H1 (cell line): Measurements from ENCODE around the gene TWNK. TPM values are rescaled to one million over a fixed set of nuclear protein-coding genes. Genes with fewer than 3 reads are reported as not detected.

Source experiments
- CTCF ChIA-PET: fragments of 300-600 bp; sonication (Branson Sonifier 250); formaldehyde crosslinking; loops from one replicate; lab custom pipeline; 2021; ENCODE audit not compliant: partially characterized antibody; lab: Charles Lee
- POLR2A ChIA-PET: fragments of 300-600 bp; sonication (Branson Sonifier 250); formaldehyde crosslinking; loops from one replicate; lab custom pipeline; 2021; ENCODE audit warnings: inconsistent platforms; ENCODE audit not compliant: partially characterized antibody; lab: Charles Lee
- DNase-seq, 2 experiments: peaks; one replicate each; pipeline versions ENCODE4 v3.0.0 to v3.0.0-alpha.2; 2010 to 2022; ENCODE audit warnings: low spot score in 2 of 2, low read depth in 1 of 2, mixed read lengths in 1 of 2
- FAIRE-seq: peaks from 2 replicates; lab custom pipeline; 2011; peaks lifted over from hg19 to GRCh38; lab: Jason Lieb, UNC
- H2AFZ ChIP-seq: 2 replicates; pipeline ENCODE4 v1.8.1; 2012; ENCODE audit warnings: low read length, inconsistent platforms
- H2AK5ac ChIP-seq: 2 replicates; pipeline ENCODE4 v1.6.1; 2013; ENCODE audit warnings: low read depth, low read length
- H2BK120ac ChIP-seq: replicated peaks from 2 replicates; pipeline ENCODE3; 2013; ENCODE audit warnings: low read depth, low read length, inconsistent platforms
- H2BK12ac ChIP-seq: 2 replicates; pipeline ENCODE4 v1.6.1; 2013; ENCODE audit warnings: low read depth, low read length
- H2BK15ac ChIP-seq: 2 replicates; pipeline ENCODE4 v1.6.1; 2013; ENCODE audit warnings: low read length
- H2BK20ac ChIP-seq: 2 replicates; pipeline ENCODE4 v1.6.1; 2013; ENCODE audit warnings: low read length
- H2BK5ac ChIP-seq: 2 replicates; pipeline ENCODE4 v1.6.1; 2013; ENCODE audit warnings: low read depth, low read length
- H3K14ac ChIP-seq: 2 replicates; pipeline ENCODE4 v1.6.1; 2013; ENCODE audit warnings: inconsistent platforms; ENCODE audit not compliant: insufficient read length
- H3K18ac ChIP-seq: 2 replicates; pipeline ENCODE4 v1.6.1; 2013; ENCODE audit warnings: low read length; ENCODE audit errors: extremely low read depth
- H3K23ac ChIP-seq: 2 replicates; pipeline ENCODE4 v1.6.1; 2013; ENCODE audit warnings: inconsistent platforms; ENCODE audit not compliant: insufficient read length
- H3K23me2 ChIP-seq: 2 replicates; pipeline ENCODE4 v1.6.1; 2013; ENCODE audit warnings: low read depth, low read length
- H3K27ac ChIP-seq: 2 replicates; pipeline ENCODE4 v1.6.1; 2011; ENCODE audit warnings: low read depth, low read length, inconsistent platforms
- H3K27me3 ChIP-seq, 4 experiments: replicated peaks in 1 of 4; 1 replicate in 1 of 4; 2 replicates in 3 of 4; pipeline versions ENCODE4 v1.6.1 to v1.8.1; 2011 to 2013; ENCODE audit warnings: low read length in 3 of 4, mild to moderate bottlenecking in 3 of 4, inconsistent platforms in 2 of 4, mixed read lengths in 2 of 4, moderate library complexity in 1 of 4; ENCODE audit not compliant: control insufficient read depth in 3 of 4, insufficient read depth in 3 of 4; ENCODE audit errors: extremely low read depth in 1 of 4
- H3K36me3 ChIP-seq, 4 experiments: 2 replicates each; pipeline versions ENCODE4 v1.6.1 to v1.8.1; 2011 to 2013; ENCODE audit warnings: mild to moderate bottlenecking in 4 of 4, low read length in 3 of 4, moderate library complexity in 2 of 4, control low read depth in 1 of 4, inconsistent platforms in 1 of 4; ENCODE audit not compliant: insufficient read depth in 4 of 4, control insufficient read depth in 2 of 4
- H3K4ac ChIP-seq: replicated peaks from 2 replicates; pipeline ENCODE3; 2013; ENCODE audit warnings: low read length, low read depth, mixed read lengths, inconsistent platforms; ENCODE audit not compliant: insufficient read length
- H3K4me1 ChIP-seq, 4 experiments: replicated peaks in 1 of 4; 1 replicate in 1 of 4; 2 replicates in 3 of 4; pipeline versions ENCODE4 v1.6.1 to v1.8.1; 2011 to 2013; ENCODE audit warnings: low read length in 3 of 4, inconsistent platforms in 2 of 4, mixed read lengths in 1 of 4; ENCODE audit not compliant: insufficient read depth in 4 of 4, control insufficient read depth in 3 of 4
- H3K4me2 ChIP-seq, 2 experiments: 2 replicates each; pipeline versions ENCODE4 v1.6.1 to v1.8.1; 2011 to 2013; ENCODE audit warnings: low read depth in 2 of 2, low read length in 2 of 2, control low read depth in 1 of 2, inconsistent platforms in 1 of 2, mild to moderate bottlenecking in 1 of 2; ENCODE audit not compliant: insufficient read depth in 1 of 2
- H3K4me3 ChIP-seq, 4 experiments: fragments of 200-600, 300-600 bp in 1 of 4; sonication (generic), shearing (Covaris generic), sonication (Bioruptor Twin) in 1 of 4; 2 replicates each; pipeline versions ENCODE4 v1.5.1 to v1.8.1; 2011 to 2016; ENCODE audit warnings: low read length in 4 of 4, low read depth in 3 of 4, control low read depth in 2 of 4, inconsistent platforms in 2 of 4, mild to moderate bottlenecking in 2 of 4, mixed read lengths in 1 of 4, moderate library complexity in 1 of 4; ENCODE audit not compliant: insufficient read depth in 2 of 4; ENCODE audit errors: extremely low read depth in 1 of 4
- H3K56ac ChIP-seq: replicated peaks from 2 replicates; pipeline ENCODE3; 2013; ENCODE audit warnings: low read depth, mild to moderate bottlenecking, mixed read lengths, low read length, inconsistent platforms; ENCODE audit not compliant: insufficient read length
- H3K79me1 ChIP-seq: 2 replicates; pipeline ENCODE4 v1.6.1; 2013; ENCODE audit warnings: low read depth, low read length, control low read depth
- H3K79me2 ChIP-seq, 2 experiments: 2 replicates each; pipeline versions ENCODE4 v1.6.1 to v1.8.1; 2012 to 2013; ENCODE audit warnings: low read length in 2 of 2, mild to moderate bottlenecking in 2 of 2, inconsistent platforms in 1 of 2; ENCODE audit not compliant: insufficient read depth in 2 of 2, control insufficient read depth in 1 of 2
- H3K9ac ChIP-seq, 4 experiments: replicated peaks in 1 of 4; 1 replicate in 1 of 4; 2 replicates in 3 of 4; pipeline versions ENCODE4 v1.6.1 to v1.8.1; 2011 to 2013; ENCODE audit warnings: low read depth in 3 of 4, low read length in 3 of 4, control low read depth in 2 of 4, mild to moderate bottlenecking in 2 of 4, moderate library complexity in 2 of 4, inconsistent platforms in 1 of 4; ENCODE audit errors: extremely low read depth in 1 of 4
- H3K9me3 ChIP-seq, 2 experiments: 2 replicates each; pipeline versions ENCODE4 v1.6.1 to v1.8.1; 2012 to 2013; ENCODE audit warnings: mild to moderate bottlenecking in 2 of 2, moderate library complexity in 2 of 2, control low read depth in 1 of 2, inconsistent platforms in 1 of 2, low read depth in 1 of 2, low read length in 1 of 2, mixed read lengths in 1 of 2; ENCODE audit not compliant: insufficient read depth in 2 of 2
- H4K20me1 ChIP-seq, 2 experiments: replicated peaks in 1 of 2; 2 replicates each; pipeline versions ENCODE3 to v1.8.1; 2011 to 2013; ENCODE audit warnings: inconsistent platforms in 2 of 2, low read length in 2 of 2, mild to moderate bottlenecking in 1 of 2; ENCODE audit not compliant: insufficient read depth in 2 of 2, control insufficient read depth in 1 of 2
- H4K5ac ChIP-seq: 2 replicates; pipeline ENCODE4 v1.6.1; 2013; ENCODE audit warnings: low read length, low read depth, mixed read lengths, inconsistent platforms; ENCODE audit not compliant: insufficient read length
- H4K8ac ChIP-seq: 2 replicates; pipeline ENCODE4 v1.8.0; 2013; ENCODE audit warnings: mild to moderate bottlenecking, moderate library complexity, low read length, inconsistent platforms; ENCODE audit not compliant: insufficient read depth; ENCODE audit errors: extremely low read depth
- H4K91ac ChIP-seq: replicated peaks from 2 replicates; pipeline ENCODE3; 2013; ENCODE audit warnings: low read length, mixed read lengths, inconsistent platforms; ENCODE audit not compliant: insufficient read length
- CREB1 ChIP-seq: IDR thresholded peaks from 2 replicates; pipeline ENCODE4 v1.6.1; 2012; ENCODE audit warnings: inconsistent platforms
- CTCF ChIP-seq, 3 experiments: IDR thresholded peaks; 1 replicate in 2 of 3; 2 replicates in 1 of 3; pipeline versions ENCODE4 v1.5.1 to v1.6.1; 2011; ENCODE audit warnings: low read length in 3 of 3, mild to moderate bottlenecking in 3 of 3, inconsistent platforms in 2 of 3, low read depth in 1 of 3, moderate library complexity in 1 of 3; ENCODE audit not compliant: insufficient read depth in 1 of 3; ENCODE audit errors: control extremely low read depth in 1 of 3
- PHF8 ChIP-seq: fragments of 200-600 bp; sonication (generic); conservative IDR thresholded peaks from 2 replicates; pipeline ENCODE4 v1.7.1; 2012; ENCODE audit warnings: low read depth, mild to moderate bottlenecking, inconsistent platforms, low read length, moderate library complexity
- POLR2A ChIP-seq, 2 experiments: IDR thresholded peaks; 1 replicate in 1 of 2; 2 replicates in 1 of 2; pipeline ENCODE4 v1.6.1; 2011; ENCODE audit warnings: low read depth in 2 of 2, low read length in 2 of 2, mild to moderate bottlenecking in 2 of 2; ENCODE audit errors: control extremely low read depth in 1 of 2
- RAD21 ChIP-seq, 2 experiments: IDR thresholded peaks in 1 of 2; conservative IDR thresholded peaks in 1 of 2; 2 replicates each; pipeline ENCODE4 v1.6.1; 2011; ENCODE audit warnings: low read depth in 2 of 2, low read length in 2 of 2, improper control_type of control experiment in 1 of 2, inconsistent platforms in 1 of 2, mild to moderate bottlenecking in 1 of 2, moderate library complexity in 1 of 2
- SP2 ChIP-seq: IDR thresholded peaks from 2 replicates; pipeline ENCODE4 v1.6.1; 2012; ENCODE audit warnings: mild to moderate bottlenecking, low read length, inconsistent platforms
- TEAD4 ChIP-seq: IDR thresholded peaks from 2 replicates; pipeline ENCODE4 v1.6.1; 2012; ENCODE audit warnings: low read depth, low read length, inconsistent platforms, mixed read lengths
- WGBS, 2 experiments: shearing (Covaris generic) in 1 of 2; methylation state at CpG; one replicate each; pipeline versions ENCODE4 v1.1.6 to v1.1.7; 2013 to 2015; ENCODE audit warnings: low lambda C conversion rate in 2 of 2, mixed read lengths in 2 of 2, inconsistent platforms in 1 of 2, low coverage in 1 of 2, missing lambda C conversion rate in 1 of 2; ENCODE audit not compliant: insufficient replicate concordance in 2 of 2, insufficient coverage in 1 of 2, insufficient read length in 1 of 2; ENCODE audit errors: extremely low coverage in 1 of 2, missing lambda C conversion rate in 1 of 2; 5-methylcytosine and 5-hydroxymethylcytosine counted together
- polyA plus RNA-seq, 7 experiments: library from polyadenylated mRNA; depleted of rRNA in 3 of 7; stranded (reverse) in 5 of 7; unstranded in 2 of 7; fragments of >200 nt in 5 of 7; fragments of 200-250 nt in 2 of 7; gene quantifications; 1 replicate in 5 of 7; 2 replicates in 1 of 7; 4 replicates in 1 of 7; pipeline versions ENCODE4 v1.2.1 to v1.2.3, GENCODE V29; 2011 to 2013; ENCODE audit warnings: missing spikeins in 2 of 7, mixed read lengths in 2 of 7
- total RNA-seq: library from RNA; stranded (reverse); fragmentation: NEBNext Ultra II Directional; extraction: Animal tissue kit (Norgen Biotek cat#: 25700); gene quantifications from 2 replicates; pipeline ENCODE4 v1.2.1, GENCODE V29; 2021

TWNK gene
- total and polyA plus RNA-seq, 2 of the 8 experiments (the other 6 are each of a cell fraction or from before 2014, with no cell fraction given) = 15.4 to 32.5 TPM

- peak; percentile 39 for FAIRE-seq
- TF ChIP-seq CREB1 (no peak), POLR2A (IDR thresholded peaks at IDR 0.05; ENCODE audit: control extremely low read depth in 1 of 2, low read depth in 2 of 2, low read length in 2 of 2) (no peak), RAD21 (IDR thresholded peaks at IDR 0.05 in 1 of 2, conservative IDR thresholded peaks at IDR 0.05 in 1 of 2; ENCODE audit: low read depth in 2 of 2, low read length in 2 of 2) (peak in 1 of 2 experiments; percentile 31; a peak in 2 of 4 replicates), PHF8 (0 out of 2 replicates have a peak, but pooled peaks have one; percentile 22), TEAD4 (no peak), SP2 (no peak), CTCF (IDR thresholded peaks at IDR 0.05; ENCODE audit: control extremely low read depth in 1 of 3, insufficient read depth in 1 of 3, low read depth in 1 of 3, low read length in 3 of 3) (peak; percentile 55 to 75 (median 73))
- POLR2A ChIA-PET = interaction anchor here (1.0 to 7.5 kb wide), 5 partner anchors 13 to 43 kb away, joined by 3 to 143 read pairs (median 4); partner anchors contain the start of genes LZTS2, MRPL43, PDZD7 and SEMA4G
Observed at GRCh38 chr10:101011517-101012423, 24.4 kb downstream of the TWNK start.

More at GRCh38 chr10:101011517-101012423, 24.4 kb downstream of the TWNK start:
- Histone ChIP-seq H4K5ac (no peak overlapping the region), H2BK12ac (no peak overlapping the region), H3K27me3 (peaks cover under 1 to 12% (median 6%) of the 10 kb centered on the region in 4 experiments; a peak in 6 of 7 replicates), H2BK20ac (no peak overlapping the region), H3K4me1 (peaks cover 0 to 12% (median 7%) of the 10 kb centered on the region in 4 experiments; a peak in 4 of 7 replicates), H2BK5ac (no peak overlapping the region), H2BK15ac (no peak overlapping the region), H2AFZ (no peak overlapping the region), H3K36me3 (peaks cover 0 to 8% (median 3%) of the 10 kb centered on the region in 4 experiments; a peak in 3 of 8 replicates), H4K91ac (no peak overlapping the region), H3K18ac (no peak overlapping the region; the same call in 1 of the 2 replicates), H3K9ac (no peak overlapping the region), H3K4ac (no peak overlapping the region), H3K79me1 (no peaks in the 10 kb centered on the region), H3K27ac (no peak overlapping the region), H4K20me1 (peaks cover 0 to 3% of the 10 kb centered on the region in 2 experiments), H3K56ac (no peak overlapping the region), H3K4me2 (no peak overlapping the region), H3K4me3 (no peak overlapping the region), H3K23me2 (no peaks in the 10 kb centered on the region), H3K9me3 (no peaks in the 10 kb centered on the region), H3K79me2 (no peaks in the 10 kb centered on the region), H3K14ac (no peak overlapping the region), H3K23ac (no peak overlapping the region), H4K8ac (no peak overlapping the region), H2BK120ac (no peak overlapping the region), H2AK5ac (no peak overlapping the region)
- CTCF ChIA-PET = interaction anchor here (0.6 to 26.8 kb wide), 32 partner anchors 5 to 489 kb away, joined by 3 to 464 read pairs (median 4); partner anchors contain the start of genes KAZALD1, LZTS2, MRPL43 and PDZD7
- 72% methylated on average over 20 of the region's 22 CpGs; no CpG with 5 or more reads in 1 of the 2 experiments for WGBS, 2 experiments
- DNase-seq = peak in 1 of 2 experiments; percentile 65
